WTC11 (cell line): ENCODE results near the gene CYB561D2. TPM values are rescaled to one million over a fixed set of nuclear protein-coding genes. Genes with fewer than 3 reads are reported as not detected.

Experiments used
- ATAC-seq: fragments of 200-7000 bp; cut with Tn5 transposase; 2 replicates; pipeline ENCODE4 v1.10.0; 2021; ENCODE audit warnings: mild to moderate bottlenecking, moderate library complexity
- CTCF ChIA-PET: fragments of 300-600 bp; sonication (Branson Sonifier 250); formaldehyde crosslinking; loops from one replicate; lab custom pipeline; 2021; ENCODE audit warnings: antibody characterized with exemption; lab: Charles Lee
- POLR2A ChIA-PET: fragments of 350-600 bp; sonication (Branson Sonifier 250); formaldehyde crosslinking; loops from one replicate; lab custom pipeline; 2021; ENCODE audit warnings: antibody characterized with exemption; lab: Charles Lee
- DNase-seq: peaks from one replicate; pipeline ENCODE4 v3.0.0; 2021; ENCODE audit warnings: low spot score
- H3K27ac Mint-ChIP-seq: 2 replicates; pipeline ENCODE4 v1.8.0; 2021; ENCODE audit warnings: mixed read lengths
- H3K27me3 Mint-ChIP-seq: 2 replicates; pipeline ENCODE4 v1.8.0; 2021; ENCODE audit warnings: low read depth, mild to moderate bottlenecking, moderate library complexity, mixed read lengths
- H3K36me3 Mint-ChIP-seq: 2 replicates; pipeline ENCODE4 v1.8.0; 2021; ENCODE audit warnings: mixed read lengths
- H3K4me1 Mint-ChIP-seq: 2 replicates; pipeline ENCODE4 v1.8.0; 2022; ENCODE audit warnings: mixed read lengths
- H3K4me3 Mint-ChIP-seq: 2 replicates; pipeline ENCODE4 v1.8.0; 2021; ENCODE audit warnings: mild to moderate bottlenecking, moderate library complexity, mixed read lengths
- H3K9me3 Mint-ChIP-seq: 2 replicates; pipeline ENCODE4 v1.8.0; 2021; ENCODE audit warnings: mixed read lengths
- ATF2 ChIP-seq: sonication (generic); formaldehyde crosslinking; IDR thresholded peaks from 2 replicates; pipeline ENCODE4 v1.8.1; 2022; ENCODE audit warnings: low read depth, missing genetic modification reagents, borderline replicate concordance
- FOXK1 ChIP-seq: sonication (generic); formaldehyde crosslinking; IDR thresholded peaks from 2 replicates; pipeline ENCODE4 v1.8.0; 2022; ENCODE audit warnings: mild to moderate bottlenecking, moderate library complexity, missing genetic modification reagents
- GABPB1 ChIP-seq: sonication (generic); formaldehyde crosslinking; IDR thresholded peaks from 2 replicates; pipeline ENCODE4 v1.8.1; 2023; ENCODE audit warnings: mild to moderate bottlenecking, missing genetic modification reagents
- HMGXB4 ChIP-seq: sonication (generic); formaldehyde crosslinking; IDR thresholded peaks from 2 replicates; pipeline ENCODE4 v1.8.1; 2023; ENCODE audit warnings: mild to moderate bottlenecking, moderate library complexity, missing genetic modification reagents
- JUN ChIP-seq: sonication (generic); formaldehyde crosslinking; IDR thresholded peaks from 2 replicates; pipeline ENCODE4 v1.8.0; 2023; ENCODE audit warnings: mild to moderate bottlenecking, missing genetic modification reagents
- KAT7 ChIP-seq: sonication (generic); formaldehyde crosslinking; IDR thresholded peaks from 2 replicates; pipeline ENCODE4 v1.8.1; 2023; ENCODE audit warnings: missing genetic modification reagents, mild to moderate bottlenecking, borderline replicate concordance
- MYBL2 ChIP-seq: sonication (generic); formaldehyde crosslinking; IDR thresholded peaks from 2 replicates; pipeline ENCODE4 v1.8.1; 2023; ENCODE audit warnings: mild to moderate bottlenecking, moderate library complexity, missing genetic modification reagents
- NFYB ChIP-seq: sonication (generic); formaldehyde crosslinking; conservative IDR thresholded peaks from 2 replicates; pipeline ENCODE4 v1.8.0; 2022; ENCODE audit warnings: low read depth, missing genetic modification reagents
- NR2C2 ChIP-seq: sonication (generic); formaldehyde crosslinking; IDR thresholded peaks from 2 replicates; pipeline ENCODE4 v1.8.0; 2022; ENCODE audit warnings: mild to moderate bottlenecking, missing genetic modification reagents
- SMAD3 ChIP-seq: sonication (generic); formaldehyde crosslinking; IDR thresholded peaks from 2 replicates; pipeline ENCODE4 v1.8.0; 2022; ENCODE audit warnings: missing genetic modification reagents, mild to moderate bottlenecking, borderline replicate concordance
- SMAD4 ChIP-seq: sonication (generic); formaldehyde crosslinking; IDR thresholded peaks from 2 replicates; pipeline ENCODE4 v1.8.0; 2022; ENCODE audit warnings: mild to moderate bottlenecking, missing genetic modification reagents
- ZBTB21 ChIP-seq: sonication (generic); formaldehyde crosslinking; IDR thresholded peaks from 2 replicates; pipeline ENCODE4 v1.8.1; 2023; ENCODE audit warnings: mild to moderate bottlenecking, missing genetic modification reagents, borderline replicate concordance
- ZBTB43 ChIP-seq: sonication (generic); formaldehyde crosslinking; IDR thresholded peaks from 2 replicates; pipeline ENCODE4 v1.8.1; 2023; ENCODE audit warnings: mild to moderate bottlenecking, missing genetic modification reagents
- ZNF232 ChIP-seq: sonication (generic); formaldehyde crosslinking; IDR thresholded peaks from 2 replicates; pipeline ENCODE4 v1.8.0; 2022; ENCODE audit warnings: mild to moderate bottlenecking, missing genetic modification reagents
- total RNA-seq: library from RNA; stranded (reverse); gene quantifications from 3 replicates; pipeline ENCODE4 v1.2.3, GENCODE V29; 2021
- TF ChIP-seq, protein P1 (sequence below): sonication (generic); formaldehyde crosslinking; IDR thresholded peaks from 2 replicates; pipeline ENCODE4 v1.8.1; 2022; ENCODE audit warnings: missing genetic modification reagents, borderline replicate concordance
- TF ChIP-seq, protein P2 (sequence below): fragments of 250-450 bp; sonication (Bioruptor Pico); IDR thresholded peaks from 2 replicates; pipeline ENCODE4 v2.1.2; 2022; ENCODE audit warnings: mild to moderate bottlenecking, moderate library complexity
- TF ChIP-seq, protein P3 (sequence below): sonication (generic); formaldehyde crosslinking; IDR thresholded peaks from 2 replicates; pipeline ENCODE4 v1.8.0; 2022; ENCODE audit warnings: missing genetic modification reagents

CYB561D2 gene
- total RNA-seq, 1 experiment from 2014 or later = 9.8 TPM

DNA sequence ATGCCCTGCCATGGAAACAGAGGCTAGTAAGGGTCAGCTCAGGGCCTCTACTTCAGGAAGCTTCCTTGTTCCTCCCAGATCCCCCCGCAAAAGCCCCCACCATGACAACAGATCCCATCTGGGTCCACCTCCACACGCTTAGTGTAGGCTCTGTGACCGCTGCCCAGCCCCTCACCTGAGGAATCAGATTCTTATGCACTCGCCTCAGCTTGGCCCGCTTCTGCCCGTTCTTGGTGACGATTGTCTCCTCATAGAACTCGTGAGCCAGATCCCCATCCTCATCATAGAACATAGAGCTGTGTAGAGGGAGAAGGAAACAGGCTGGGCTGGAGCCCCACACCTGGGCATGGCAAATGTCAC is 24.5 kb upstream of the CYB561D2 start:
- DNase-seq (no peak), ATAC-seq (no peak)
- Mint-ChIP-seq H3K9me3 (no peaks in the 10 kb centered on the region), H3K27me3 (no peaks in the 10 kb centered on the region), H3K4me1 (peaks cover 30% of the 10 kb centered on the region), H3K27ac (no peak overlapping the region), H3K4me3 (peak overlapping the region; percentile 29; the same call in 1 of the 2 replicates), H3K36me3 (peaks cover 18% of the 10 kb centered on the region)
- ChIA-PET POLR2A (interaction anchor here (0.8 kb wide), 1 partner anchor 11 kb away, joined by 3 read pairs; no protein-coding TSS in a partner anchor), CTCF (no interaction called here)
- no peak for TF ChIP-seq HMGXB4 (CRISPR knock-in tag)

DNA sequence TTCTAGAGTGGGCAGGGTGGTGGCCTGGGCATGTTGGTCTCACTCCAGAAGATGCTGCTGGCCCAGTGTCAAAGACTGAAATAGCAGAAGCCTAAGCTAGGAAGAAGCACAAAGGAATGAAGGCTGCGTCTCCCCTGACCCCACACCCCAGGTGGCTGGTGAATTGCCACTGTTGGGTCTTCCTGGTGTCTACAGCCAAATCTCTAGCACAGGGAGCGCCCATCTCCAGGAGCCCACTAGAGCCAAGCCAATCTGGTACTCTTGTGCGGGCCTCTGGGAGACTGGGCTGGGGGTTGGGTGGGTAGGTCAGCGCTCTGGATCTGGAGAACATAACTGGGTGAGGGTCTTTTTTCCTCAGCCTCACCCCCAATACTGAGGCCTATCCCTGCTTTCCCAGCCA is 23.5 kb upstream of the CYB561D2 start:
- ATAC-seq = no peak
- ChIA-PET CTCF (interaction anchor here (1.3 to 1.7 kb wide), 5 partner anchors 10 to 223 kb away, joined by 3 to 23 read pairs (median 10); partner anchors contain the start of gene HYAL1), POLR2A (interaction anchor here (1.1 to 1.7 kb wide), 3 partner anchors 10 to 52 kb away, joined by 3 to 21 read pairs (median 3); partner anchors contain the start of gene HYAL1)
- Mint-ChIP-seq H3K27ac (no peak overlapping the region), H3K36me3 (peaks cover 26% of the 10 kb centered on the region), H3K4me1 (peaks cover 30% of the 10 kb centered on the region), H3K9me3 (no peaks in the 10 kb centered on the region), H3K4me3 (peak overlapping the region; percentile 84), H3K27me3 (no peaks in the 10 kb centered on the region)
- TF ChIP-seq JUN (CRISPR knock-in tag) (no peak), ATF2 (no peak), SMAD4 (CRISPR knock-in tag) (no peak), HMGXB4 (CRISPR knock-in tag) (no peak), KAT7 (CRISPR knock-in tag) (no peak), NR2C2 (no peak), MYBL2 (no peak), SMAD3 (no peak)
- TF ChIP-seq, protein P1, sequence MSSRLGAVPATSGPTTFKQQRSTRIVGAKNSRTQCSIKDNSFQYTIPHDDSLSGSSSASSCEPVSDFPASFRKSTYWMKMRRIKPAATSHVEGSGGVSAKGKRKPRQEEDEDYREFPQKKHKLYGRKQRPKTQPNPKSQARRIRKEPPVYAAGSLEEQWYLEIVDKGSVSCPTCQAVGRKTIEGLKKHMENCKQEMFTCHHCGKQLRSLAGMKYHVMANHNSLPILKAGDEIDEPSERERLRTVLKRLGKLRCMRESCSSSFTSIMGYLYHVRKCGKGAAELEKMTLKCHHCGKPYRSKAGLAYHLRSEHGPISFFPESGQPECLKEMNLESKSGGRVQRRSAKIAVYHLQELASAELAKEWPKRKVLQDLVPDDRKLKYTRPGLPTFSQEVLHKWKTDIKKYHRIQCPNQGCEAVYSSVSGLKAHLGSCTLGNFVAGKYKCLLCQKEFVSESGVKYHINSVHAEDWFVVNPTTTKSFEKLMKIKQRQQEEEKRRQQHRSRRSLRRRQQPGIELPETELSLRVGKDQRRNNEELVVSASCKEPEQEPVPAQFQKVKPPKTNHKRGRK (CRISPR knock-in tag) = no peak
- TF ChIP-seq, protein P2, sequence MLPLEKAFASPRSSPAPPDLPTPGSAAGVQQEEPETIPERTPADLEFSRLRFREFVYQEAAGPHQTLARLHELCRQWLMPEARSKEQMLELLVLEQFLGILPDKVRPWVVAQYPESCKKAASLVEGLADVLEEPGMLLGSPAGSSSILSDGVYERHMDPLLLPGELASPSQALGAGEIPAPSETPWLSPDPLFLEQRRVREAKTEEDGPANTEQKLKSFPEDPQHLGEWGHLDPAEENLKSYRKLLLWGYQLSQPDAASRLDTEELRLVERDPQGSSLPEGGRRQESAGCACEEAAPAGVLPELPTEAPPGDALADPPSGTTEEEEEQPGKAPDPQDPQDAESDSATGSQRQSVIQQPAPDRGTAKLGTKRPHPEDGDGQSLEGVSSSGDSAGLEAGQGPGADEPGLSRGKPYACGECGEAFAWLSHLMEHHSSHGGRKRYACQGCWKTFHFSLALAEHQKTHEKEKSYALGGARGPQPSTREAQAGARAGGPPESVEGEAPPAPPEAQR = no peak
- no peak for DNase-seq

DNA sequence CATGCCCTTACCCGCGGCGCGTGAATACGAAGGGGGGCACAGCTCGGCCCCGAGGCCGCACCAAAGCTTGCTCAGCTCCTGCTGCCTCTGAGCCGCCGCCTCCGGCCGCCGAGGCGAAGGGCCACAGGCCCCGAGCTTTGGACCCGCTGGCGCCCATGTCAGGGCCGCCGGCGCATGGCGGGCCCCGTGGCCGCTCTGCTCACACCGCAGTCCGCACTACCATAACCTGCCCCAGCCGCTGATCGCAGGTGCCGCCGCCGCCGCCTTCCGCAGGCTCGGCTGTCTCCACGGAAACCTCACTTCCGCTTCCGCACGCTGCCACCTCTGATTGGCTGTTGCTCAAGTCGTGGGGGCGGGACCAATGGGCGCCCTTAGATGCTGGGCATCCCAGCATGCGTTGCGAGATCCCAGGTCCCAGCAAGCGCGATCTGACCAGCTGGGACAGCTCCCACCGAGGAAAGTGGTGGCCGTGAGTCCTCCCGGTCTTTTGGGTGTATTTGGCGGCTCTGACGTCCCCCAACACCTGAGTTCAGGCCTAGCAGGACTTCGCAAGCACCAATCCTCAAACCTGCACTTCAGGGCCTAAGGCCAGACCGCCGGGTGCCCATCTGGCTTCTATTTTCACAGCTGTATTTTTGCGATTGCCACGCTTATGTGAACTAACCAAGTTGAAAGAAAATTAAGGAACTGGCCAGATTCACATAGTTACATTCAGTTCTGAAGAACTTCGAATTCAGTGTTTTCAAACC is 22.5 kb upstream of the CYB561D2 start, which contains the start of gene TUSC2:
Gene TUSC2 (minus strand): TSS at position 281 of the 749 bp plus-strand sequence. CDS start 124 bp downstream, at position 157.
- no peaks in the 10 kb centered on the region for H3K9me3 Mint-ChIP-seq
- H3K27ac Mint-ChIP-seq = peak within 1 kb of the TSS; percentile 74; the same call in 1 of the 2 replicates
- POLR2A ChIA-PET = interaction anchor here (0.6 to 1.7 kb wide), 5 partner anchors 9 to 92 kb away, joined by 3 to 21 read pairs (median 3); partner anchors contain the start of genes GNAI2 and HYAL1
- CTCF ChIA-PET = interaction anchor here (0.6 to 1.8 kb wide), 12 partner anchors 9 to 222 kb away, joined by 3 to 23 read pairs (median 6); partner anchors contain the start of genes CYB561D2, HYAL1, NPRL2 and RASSF1
- peak within 1 kb of the TSS; percentile 84 for H3K4me3 Mint-ChIP-seq
- peaks cover 25% of the 10 kb centered on the region for H3K4me1 Mint-ChIP-seq
- peak; percentile 96 for DNase-seq
- ATAC-seq = peak; percentile 86
- H3K36me3 Mint-ChIP-seq = peaks cover 28% of the 10 kb centered on the region
- H3K27me3 Mint-ChIP-seq = no peaks in the 10 kb centered on the region
- TF ChIP-seq ZBTB21 (CRISPR knock-in tag) (peak; percentile 78; the same call in 1 of the 2 replicates), ZBTB43 (CRISPR knock-in tag) (no peak; the same call in 1 of the 2 replicates), NFYB (CRISPR knock-in tag) (peak; percentile 97), FOXK1 (CRISPR knock-in tag) (peak; percentile 72), GABPB1 (CRISPR knock-in tag) (peak; percentile 73), ZNF232 (CRISPR knock-in tag) (0 out of 2 replicates have a peak, but pooled peaks have one; percentile 50)
- TF ChIP-seq, protein P3, sequence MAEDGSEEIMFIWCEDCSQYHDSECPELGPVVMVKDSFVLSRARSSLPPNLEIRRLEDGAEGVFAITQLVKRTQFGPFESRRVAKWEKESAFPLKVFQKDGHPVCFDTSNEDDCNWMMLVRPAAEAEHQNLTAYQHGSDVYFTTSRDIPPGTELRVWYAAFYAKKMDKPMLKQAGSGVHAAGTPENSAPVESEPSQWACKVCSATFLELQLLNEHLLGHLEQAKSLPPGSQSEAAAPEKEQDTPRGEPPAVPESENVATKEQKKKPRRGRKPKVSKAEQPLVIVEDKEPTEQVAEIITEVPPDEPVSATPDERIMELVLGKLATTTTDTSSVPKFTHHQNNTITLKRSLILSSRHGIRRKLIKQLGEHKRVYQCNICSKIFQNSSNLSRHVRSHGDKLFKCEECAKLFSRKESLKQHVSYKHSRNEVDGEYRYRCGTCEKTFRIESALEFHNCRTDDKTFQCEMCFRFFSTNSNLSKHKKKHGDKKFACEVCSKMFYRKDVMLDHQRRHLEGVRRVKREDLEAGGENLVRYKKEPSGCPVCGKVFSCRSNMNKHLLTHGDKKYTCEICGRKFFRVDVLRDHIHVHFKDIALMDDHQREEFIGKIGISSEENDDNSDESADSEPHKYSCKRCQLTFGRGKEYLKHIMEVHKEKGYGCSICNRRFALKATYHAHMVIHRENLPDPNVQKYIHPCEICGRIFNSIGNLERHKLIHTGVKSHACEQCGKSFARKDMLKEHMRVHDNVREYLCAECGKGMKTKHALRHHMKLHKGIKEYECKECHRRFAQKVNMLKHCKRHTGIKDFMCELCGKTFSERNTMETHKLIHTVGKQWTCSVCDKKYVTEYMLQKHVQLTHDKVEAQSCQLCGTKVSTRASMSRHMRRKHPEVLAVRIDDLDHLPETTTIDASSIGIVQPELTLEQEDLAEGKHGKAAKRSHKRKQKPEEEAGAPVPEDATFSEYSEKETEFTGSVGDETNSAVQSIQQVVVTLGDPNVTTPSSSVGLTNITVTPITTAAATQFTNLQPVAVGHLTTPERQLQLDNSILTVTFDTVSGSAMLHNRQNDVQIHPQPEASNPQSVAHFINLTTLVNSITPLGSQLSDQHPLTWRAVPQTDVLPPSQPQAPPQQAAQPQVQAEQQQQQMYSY = no peak
